Activated naive CD4-positive, alpha-beta T cell treated with anti-CD3 and anti-CD28 coated beads, Interleukin-2, amount 50 U/mL, for 16 hours (primary cell): Measurements from ENCODE around the gene SPSB2.
"Not testable (repeated sequence)": the region's sequence is repeated elsewhere in the genome, so short reads cannot be mapped to it uniquely, and the experiment has no call there.

Experiments used
- DNase-seq: peaks from one replicate; pipeline ENCODE4 v3.0.0-alpha.2; 2020

The SPSB2 gene

GRCh38 chr12:6873094-6874014 is at the start of gene SPSB2:
TSS of gene SPSB2 (minus strand) at chr12:6873303. CDS start at chr12:6872901, 402 bp downstream.
- peak; percentile 100 for DNase-seq

GRCh38 chr12:6921996-6922946 is 49.2 kb upstream of the SPSB2 start:
- DNase-seq: no peak

- no peak for DNase-seq
Measured at GRCh38 chr12:6921539-6921938, 48.4 kb upstream of the SPSB2 start.

GRCh38 chr12:6919588-6919987 is 46.5 kb upstream of the SPSB2 start:
- no peak for DNase-seq

- DNase-seq: no peak
Measured at GRCh38 chr12:6917491-6918231, 44.6 kb upstream of the SPSB2 start.

GRCh38 chr12:6916426-6917200 is 43.5 kb upstream of the SPSB2 start:
- no peak for DNase-seq

- DNase-seq: no peak
Measured at GRCh38 chr12:6915789-6916285, 42.7 kb upstream of the SPSB2 start.

- DNase-seq: no peak
Measured at GRCh38 chr12:6914947-6915788, 42.1 kb upstream of the SPSB2 start.

- peak; percentile 87 for DNase-seq
Measured at GRCh38 chr12:6914246-6914946, 41.3 kb upstream of the SPSB2 start, which contains the start of gene ENO2. TSS of gene ENO2 (plus strand) at chr12:6914580. CDS start at chr12:6915833, 1,253 bp downstream.

GRCh38 chr12:6912164-6912935 is 39.2 kb upstream of the SPSB2 start:
- DNase-seq: no peak

- DNase-seq: no peak
Measured at GRCh38 chr12:6909421-6910145, 36.5 kb upstream of the SPSB2 start.

GRCh38 chr12:6908141-6908540 is 35.0 kb upstream of the SPSB2 start:
- DNase-seq: not testable (repeated sequence)

GRCh38 chr12:6905414-6906040 is 32.4 kb upstream of the SPSB2 start:
- no peak for DNase-seq

- peak; percentile 96 for DNase-seq
Measured at GRCh38 chr12:6904280-6905276, 31.5 kb upstream of the SPSB2 start, which contains the start of gene LRRC23. TSS of gene LRRC23 (plus strand) at chr12:6904822. CDS start at chr12:6905634, 812 bp downstream.

- no peak for DNase-seq
Measured at GRCh38 chr12:6903722-6904121, 30.6 kb upstream of the SPSB2 start.

- DNase-seq: no peak
Measured at GRCh38 chr12:6902448-6902847, 29.3 kb upstream of the SPSB2 start.
